ENCODE results near the gene QPRT. TPM values are rescaled to one million over a fixed set of nuclear protein-coding genes. Genes with fewer than 3 reads are reported as not detected.

Gene QPRT
- total RNA-seq, 1 experiment from 2014 or later = 138 TPM

DNA sequence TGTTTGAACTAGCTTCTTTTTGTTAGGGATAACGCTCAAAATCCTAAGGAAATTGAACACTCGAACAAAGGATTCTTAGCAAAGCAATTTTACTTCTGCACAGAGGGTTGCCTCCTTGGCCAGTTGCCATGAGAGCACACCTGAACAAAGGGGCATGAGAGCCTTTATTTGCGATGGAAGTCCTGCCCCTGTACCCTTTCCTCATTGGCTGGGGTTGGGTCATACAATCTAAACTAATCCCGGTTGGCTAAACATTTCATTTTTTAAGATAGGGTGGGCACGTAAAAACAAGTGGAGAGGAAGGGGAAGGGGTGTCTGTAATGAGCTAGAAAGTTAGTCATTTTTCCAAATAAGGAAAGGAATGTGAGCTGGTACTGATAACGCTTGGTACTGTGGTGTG is 30.7 kb downstream of the QPRT start (continued):
- TF ChIP-seq, protein P1, sequence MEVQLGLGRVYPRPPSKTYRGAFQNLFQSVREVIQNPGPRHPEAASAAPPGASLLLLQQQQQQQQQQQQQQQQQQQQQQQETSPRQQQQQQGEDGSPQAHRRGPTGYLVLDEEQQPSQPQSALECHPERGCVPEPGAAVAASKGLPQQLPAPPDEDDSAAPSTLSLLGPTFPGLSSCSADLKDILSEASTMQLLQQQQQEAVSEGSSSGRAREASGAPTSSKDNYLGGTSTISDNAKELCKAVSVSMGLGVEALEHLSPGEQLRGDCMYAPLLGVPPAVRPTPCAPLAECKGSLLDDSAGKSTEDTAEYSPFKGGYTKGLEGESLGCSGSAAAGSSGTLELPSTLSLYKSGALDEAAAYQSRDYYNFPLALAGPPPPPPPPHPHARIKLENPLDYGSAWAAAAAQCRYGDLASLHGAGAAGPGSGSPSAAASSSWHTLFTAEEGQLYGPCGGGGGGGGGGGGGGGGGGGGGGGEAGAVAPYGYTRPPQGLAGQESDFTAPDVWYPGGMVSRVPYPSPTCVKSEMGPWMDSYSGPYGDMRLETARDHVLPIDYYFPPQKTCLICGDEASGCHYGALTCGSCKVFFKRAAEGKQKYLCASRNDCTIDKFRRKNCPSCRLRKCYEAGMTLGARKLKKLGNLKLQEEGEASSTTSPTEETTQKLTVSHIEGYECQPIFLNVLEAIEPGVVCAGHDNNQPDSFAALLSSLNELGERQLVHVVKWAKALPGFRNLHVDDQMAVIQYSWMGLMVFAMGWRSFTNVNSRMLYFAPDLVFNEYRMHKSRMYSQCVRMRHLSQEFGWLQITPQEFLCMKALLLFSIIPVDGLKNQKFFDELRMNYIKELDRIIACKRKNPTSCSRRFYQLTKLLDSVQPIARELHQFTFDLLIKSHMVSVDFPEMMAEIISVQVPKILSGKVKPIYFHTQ (CRISPR knock-in tag; IDR thresholded peaks at IDR 0.05) = peak; percentile 10; the same call in 1 of the 2 replicates
- TF ChIP-seq KAT7 (CRISPR knock-in tag; IDR thresholded peaks at IDR 0.05; ENCODE audit: borderline replicate concordance) = 0 out of 2 replicates have a peak, but pooled peaks have one; percentile 13

DNA sequence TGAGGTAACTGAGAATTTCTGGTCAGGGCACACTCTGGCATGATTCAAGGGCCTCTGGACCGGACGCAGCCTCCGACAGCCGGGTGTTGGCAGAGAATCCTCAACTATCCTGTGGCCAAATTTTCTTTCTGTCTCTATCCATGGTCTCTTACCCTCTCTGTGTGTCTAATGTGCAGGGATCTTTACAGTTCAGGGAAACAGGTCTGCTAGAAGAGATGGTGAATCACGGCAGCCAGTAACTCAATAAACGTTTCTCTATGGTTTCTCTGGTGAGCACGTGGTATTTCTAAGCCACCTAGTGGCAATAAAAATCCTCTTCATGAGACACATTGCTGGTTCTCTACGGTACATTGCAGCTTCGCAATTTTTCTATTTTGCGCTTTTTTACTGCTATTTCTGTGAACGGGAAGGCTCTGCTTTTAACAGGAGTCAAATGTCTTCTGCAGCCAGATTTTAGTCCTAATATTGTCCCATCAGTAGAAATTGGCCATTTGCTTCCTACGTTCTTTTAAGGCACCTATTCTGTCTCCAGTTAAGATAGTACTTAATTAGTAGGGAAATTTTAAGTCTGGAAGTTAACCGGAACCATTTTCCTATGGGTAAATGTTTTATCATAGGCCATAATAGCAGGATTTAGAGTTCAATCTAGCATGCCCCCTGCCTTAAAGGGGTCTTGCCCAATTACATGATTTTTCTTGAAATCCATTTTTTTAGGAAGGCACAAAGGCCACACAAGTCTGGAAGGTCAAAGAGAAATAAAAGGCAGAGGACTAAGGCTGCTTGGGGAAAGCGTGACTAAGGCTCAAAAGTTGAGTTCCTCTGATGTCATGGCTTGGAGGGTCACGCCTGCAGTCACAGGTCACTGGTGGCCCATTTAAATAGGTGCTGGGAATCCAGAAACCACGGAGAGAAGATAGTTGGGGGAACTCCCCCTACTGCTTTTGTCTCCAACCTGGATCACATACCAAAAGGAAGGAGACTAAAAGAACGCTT is 31.5 kb downstream of the QPRT start:
- H3K4me1 Mint-ChIP-seq = peaks cover 58% of the 10 kb centered on the region
- no peaks in the 10 kb centered on the region for H3K27me3 Mint-ChIP-seq (ENCODE audit: low read depth)
- H3K4me3 Mint-ChIP-seq = peak overlapping the region; percentile 95
- H3K27ac Mint-ChIP-seq = peak overlapping the region; percentile 98
- ChIA-PET POLR2A (interaction anchor here (0.6 to 1.2 kb wide), 4 partner anchors 11 to 36 kb away, joined by 3 to 6 read pairs (median 6); partner anchors contain the start of gene QPRT), CTCF (interaction anchor here (0.6 to 1.7 kb wide), 4 partner anchors 10 to 96 kb away, joined by 3 to 17 read pairs (median 3); partner anchors contain the start of genes MAZ and QPRT)
- H3K9me3 Mint-ChIP-seq = peaks cover 5% of the 10 kb centered on the region
- DNase-seq (ENCODE audit: low spot score) (no peak), ATAC-seq (no peak; the same call in 1 of the 2 replicates)
- H3K36me3 Mint-ChIP-seq = peaks cover 47% of the 10 kb centered on the region
- TF ChIP-seq, protein P2, sequence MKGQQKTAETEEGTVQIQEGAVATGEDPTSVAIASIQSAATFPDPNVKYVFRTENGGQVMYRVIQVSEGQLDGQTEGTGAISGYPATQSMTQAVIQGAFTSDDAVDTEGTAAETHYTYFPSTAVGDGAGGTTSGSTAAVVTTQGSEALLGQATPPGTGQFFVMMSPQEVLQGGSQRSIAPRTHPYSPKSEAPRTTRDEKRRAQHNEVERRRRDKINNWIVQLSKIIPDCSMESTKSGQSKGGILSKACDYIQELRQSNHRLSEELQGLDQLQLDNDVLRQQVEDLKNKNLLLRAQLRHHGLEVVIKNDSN (CRISPR knock-in tag; IDR thresholded peaks at IDR 0.05) = peak; percentile 78
- TF ChIP-seq, protein P3, sequence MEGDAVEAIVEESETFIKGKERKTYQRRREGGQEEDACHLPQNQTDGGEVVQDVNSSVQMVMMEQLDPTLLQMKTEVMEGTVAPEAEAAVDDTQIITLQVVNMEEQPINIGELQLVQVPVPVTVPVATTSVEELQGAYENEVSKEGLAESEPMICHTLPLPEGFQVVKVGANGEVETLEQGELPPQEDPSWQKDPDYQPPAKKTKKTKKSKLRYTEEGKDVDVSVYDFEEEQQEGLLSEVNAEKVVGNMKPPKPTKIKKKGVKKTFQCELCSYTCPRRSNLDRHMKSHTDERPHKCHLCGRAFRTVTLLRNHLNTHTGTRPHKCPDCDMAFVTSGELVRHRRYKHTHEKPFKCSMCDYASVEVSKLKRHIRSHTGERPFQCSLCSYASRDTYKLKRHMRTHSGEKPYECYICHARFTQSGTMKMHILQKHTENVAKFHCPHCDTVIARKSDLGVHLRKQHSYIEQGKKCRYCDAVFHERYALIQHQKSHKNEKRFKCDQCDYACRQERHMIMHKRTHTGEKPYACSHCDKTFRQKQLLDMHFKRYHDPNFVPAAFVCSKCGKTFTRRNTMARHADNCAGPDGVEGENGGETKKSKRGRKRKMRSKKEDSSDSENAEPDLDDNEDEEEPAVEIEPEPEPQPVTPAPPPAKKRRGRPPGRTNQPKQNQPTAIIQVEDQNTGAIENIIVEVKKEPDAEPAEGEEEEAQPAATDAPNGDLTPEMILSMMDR (IDR thresholded peaks at IDR 0.05) = peak; percentile 38; the same call in 1 of the 2 replicates
- TF ChIP-seq GRHL2 (CRISPR knock-in tag; IDR thresholded peaks at IDR 0.05; ENCODE audit: insufficient replicate concordance, severe bottlenecking) (no peak), RORB (CRISPR knock-in tag; IDR thresholded peaks at IDR 0.05) (no peak), ZNF671 (CRISPR knock-in tag; IDR thresholded peaks at IDR 0.05) (0 out of 2 replicates have a peak, but pooled peaks have one; percentile 29), FOXK1 (CRISPR knock-in tag; IDR thresholded peaks at IDR 0.05) (no peak), NR3C1 (CRISPR knock-in tag; conservative IDR thresholded peaks at IDR 0.05; ENCODE audit: low read depth) (no peak), NFYB (CRISPR knock-in tag; conservative IDR thresholded peaks at IDR 0.05; ENCODE audit: low read depth) (no peak), NFATC4 (CRISPR knock-in tag; IDR thresholded peaks at IDR 0.05) (0 out of 2 replicates have a peak, but pooled peaks have one; percentile 9), ZNF121 (CRISPR knock-in tag; IDR thresholded peaks at IDR 0.05) (no peak), ZNF396 (CRISPR knock-in tag; IDR thresholded peaks at IDR 0.05; ENCODE audit: borderline replicate concordance) (no peak)
- TF ChIP-seq, protein P4, sequence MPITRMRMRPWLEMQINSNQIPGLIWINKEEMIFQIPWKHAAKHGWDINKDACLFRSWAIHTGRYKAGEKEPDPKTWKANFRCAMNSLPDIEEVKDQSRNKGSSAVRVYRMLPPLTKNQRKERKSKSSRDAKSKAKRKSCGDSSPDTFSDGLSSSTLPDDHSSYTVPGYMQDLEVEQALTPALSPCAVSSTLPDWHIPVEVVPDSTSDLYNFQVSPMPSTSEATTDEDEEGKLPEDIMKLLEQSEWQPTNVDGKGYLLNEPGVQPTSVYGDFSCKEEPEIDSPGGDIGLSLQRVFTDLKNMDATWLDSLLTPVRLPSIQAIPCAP (CRISPR knock-in tag; IDR thresholded peaks at IDR 0.05) = no peak
- TF ChIP-seq, protein P5, sequence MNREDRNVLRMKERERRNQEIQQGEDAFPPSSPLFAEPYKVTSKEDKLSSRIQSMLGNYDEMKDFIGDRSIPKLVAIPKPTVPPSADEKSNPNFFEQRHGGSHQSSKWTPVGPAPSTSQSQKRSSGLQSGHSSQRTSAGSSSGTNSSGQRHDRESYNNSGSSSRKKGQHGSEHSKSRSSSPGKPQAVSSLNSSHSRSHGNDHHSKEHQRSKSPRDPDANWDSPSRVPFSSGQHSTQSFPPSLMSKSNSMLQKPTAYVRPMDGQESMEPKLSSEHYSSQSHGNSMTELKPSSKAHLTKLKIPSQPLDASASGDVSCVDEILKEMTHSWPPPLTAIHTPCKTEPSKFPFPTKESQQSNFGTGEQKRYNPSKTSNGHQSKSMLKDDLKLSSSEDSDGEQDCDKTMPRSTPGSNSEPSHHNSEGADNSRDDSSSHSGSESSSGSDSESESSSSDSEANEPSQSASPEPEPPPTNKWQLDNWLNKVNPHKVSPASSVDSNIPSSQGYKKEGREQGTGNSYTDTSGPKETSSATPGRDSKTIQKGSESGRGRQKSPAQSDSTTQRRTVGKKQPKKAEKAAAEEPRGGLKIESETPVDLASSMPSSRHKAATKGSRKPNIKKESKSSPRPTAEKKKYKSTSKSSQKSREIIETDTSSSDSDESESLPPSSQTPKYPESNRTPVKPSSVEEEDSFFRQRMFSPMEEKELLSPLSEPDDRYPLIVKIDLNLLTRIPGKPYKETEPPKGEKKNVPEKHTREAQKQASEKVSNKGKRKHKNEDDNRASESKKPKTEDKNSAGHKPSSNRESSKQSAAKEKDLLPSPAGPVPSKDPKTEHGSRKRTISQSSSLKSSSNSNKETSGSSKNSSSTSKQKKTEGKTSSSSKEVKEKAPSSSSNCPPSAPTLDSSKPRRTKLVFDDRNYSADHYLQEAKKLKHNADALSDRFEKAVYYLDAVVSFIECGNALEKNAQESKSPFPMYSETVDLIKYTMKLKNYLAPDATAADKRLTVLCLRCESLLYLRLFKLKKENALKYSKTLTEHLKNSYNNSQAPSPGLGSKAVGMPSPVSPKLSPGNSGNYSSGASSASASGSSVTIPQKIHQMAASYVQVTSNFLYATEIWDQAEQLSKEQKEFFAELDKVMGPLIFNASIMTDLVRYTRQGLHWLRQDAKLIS (CRISPR knock-in tag; IDR thresholded peaks at IDR 0.05; ENCODE audit: borderline replicate concordance) = no peak
- TF ChIP-seq, protein P6, sequence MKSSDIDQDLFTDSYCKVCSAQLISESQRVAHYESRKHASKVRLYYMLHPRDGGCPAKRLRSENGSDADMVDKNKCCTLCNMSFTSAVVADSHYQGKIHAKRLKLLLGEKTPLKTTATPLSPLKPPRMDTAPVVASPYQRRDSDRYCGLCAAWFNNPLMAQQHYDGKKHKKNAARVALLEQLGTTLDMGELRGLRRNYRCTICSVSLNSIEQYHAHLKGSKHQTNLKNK (CRISPR knock-in tag; IDR thresholded peaks at IDR 0.05) = no peak
- TF ChIP-seq, protein P7, sequence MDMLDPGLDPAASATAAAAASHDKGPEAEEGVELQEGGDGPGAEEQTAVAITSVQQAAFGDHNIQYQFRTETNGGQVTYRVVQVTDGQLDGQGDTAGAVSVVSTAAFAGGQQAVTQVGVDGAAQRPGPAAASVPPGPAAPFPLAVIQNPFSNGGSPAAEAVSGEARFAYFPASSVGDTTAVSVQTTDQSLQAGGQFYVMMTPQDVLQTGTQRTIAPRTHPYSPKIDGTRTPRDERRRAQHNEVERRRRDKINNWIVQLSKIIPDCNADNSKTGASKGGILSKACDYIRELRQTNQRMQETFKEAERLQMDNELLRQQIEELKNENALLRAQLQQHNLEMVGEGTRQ (CRISPR knock-in tag; IDR thresholded peaks at IDR 0.05) = peak; percentile 81
- TF ChIP-seq, protein P8, sequence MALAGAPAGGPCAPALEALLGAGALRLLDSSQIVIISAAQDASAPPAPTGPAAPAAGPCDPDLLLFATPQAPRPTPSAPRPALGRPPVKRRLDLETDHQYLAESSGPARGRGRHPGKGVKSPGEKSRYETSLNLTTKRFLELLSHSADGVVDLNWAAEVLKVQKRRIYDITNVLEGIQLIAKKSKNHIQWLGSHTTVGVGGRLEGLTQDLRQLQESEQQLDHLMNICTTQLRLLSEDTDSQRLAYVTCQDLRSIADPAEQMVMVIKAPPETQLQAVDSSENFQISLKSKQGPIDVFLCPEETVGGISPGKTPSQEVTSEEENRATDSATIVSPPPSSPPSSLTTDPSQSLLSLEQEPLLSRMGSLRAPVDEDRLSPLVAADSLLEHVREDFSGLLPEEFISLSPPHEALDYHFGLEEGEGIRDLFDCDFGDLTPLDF (CRISPR knock-in tag; IDR thresholded peaks at IDR 0.05) = no peak
- TF ChIP-seq, protein P9, sequence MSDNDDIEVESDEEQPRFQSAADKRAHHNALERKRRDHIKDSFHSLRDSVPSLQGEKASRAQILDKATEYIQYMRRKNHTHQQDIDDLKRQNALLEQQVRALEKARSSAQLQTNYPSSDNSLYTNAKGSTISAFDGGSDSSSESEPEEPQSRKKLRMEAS (CRISPR knock-in tag; IDR thresholded peaks at IDR 0.05) = peak; percentile 89
